SH-SY5Y (cell line): ENCODE results near the gene MAPK9.

ENCODE experiments used
- GATA2 ChIP-seq: IDR thresholded peaks from 2 replicates; pipeline ENCODE4 v1.6.1; 2011; ENCODE audit warnings: mild to moderate bottlenecking, low read depth, low read length
- GATA3 ChIP-seq: IDR thresholded peaks from 2 replicates; pipeline ENCODE4 v1.6.1; 2011; ENCODE audit warnings: low read depth, mild to moderate bottlenecking, low read length, moderate library complexity

GRCh38 chr5:180332861-180333260 lies 41.0 kb upstream of the MAPK9 start:
- TF ChIP-seq GATA2 = no peak
- no peak for TF ChIP-seq GATA3
